ENCODE measurements around the gene SCN5A.

DNA sequence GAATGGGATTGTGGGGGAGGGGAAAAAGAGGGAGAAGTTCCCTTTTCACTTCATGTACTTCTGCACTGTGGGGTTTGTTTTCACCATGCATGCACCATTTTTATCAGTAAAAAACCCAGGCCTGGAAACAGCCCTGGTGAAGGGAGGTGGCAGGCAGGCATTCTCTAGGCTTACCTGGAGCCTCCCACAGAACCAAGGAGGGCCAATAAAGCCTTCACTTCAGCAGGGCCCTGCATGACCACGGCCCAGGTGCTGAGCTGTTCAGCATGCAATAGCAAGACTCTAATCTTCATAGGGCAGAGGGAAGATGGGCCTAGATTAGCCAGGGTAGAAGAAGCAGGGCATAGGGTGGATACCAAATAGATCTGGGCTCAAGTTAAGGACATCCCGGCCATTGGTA lies 49.6 kb downstream of the SCN5A start:
- TF ChIP-seq, protein P1, sequence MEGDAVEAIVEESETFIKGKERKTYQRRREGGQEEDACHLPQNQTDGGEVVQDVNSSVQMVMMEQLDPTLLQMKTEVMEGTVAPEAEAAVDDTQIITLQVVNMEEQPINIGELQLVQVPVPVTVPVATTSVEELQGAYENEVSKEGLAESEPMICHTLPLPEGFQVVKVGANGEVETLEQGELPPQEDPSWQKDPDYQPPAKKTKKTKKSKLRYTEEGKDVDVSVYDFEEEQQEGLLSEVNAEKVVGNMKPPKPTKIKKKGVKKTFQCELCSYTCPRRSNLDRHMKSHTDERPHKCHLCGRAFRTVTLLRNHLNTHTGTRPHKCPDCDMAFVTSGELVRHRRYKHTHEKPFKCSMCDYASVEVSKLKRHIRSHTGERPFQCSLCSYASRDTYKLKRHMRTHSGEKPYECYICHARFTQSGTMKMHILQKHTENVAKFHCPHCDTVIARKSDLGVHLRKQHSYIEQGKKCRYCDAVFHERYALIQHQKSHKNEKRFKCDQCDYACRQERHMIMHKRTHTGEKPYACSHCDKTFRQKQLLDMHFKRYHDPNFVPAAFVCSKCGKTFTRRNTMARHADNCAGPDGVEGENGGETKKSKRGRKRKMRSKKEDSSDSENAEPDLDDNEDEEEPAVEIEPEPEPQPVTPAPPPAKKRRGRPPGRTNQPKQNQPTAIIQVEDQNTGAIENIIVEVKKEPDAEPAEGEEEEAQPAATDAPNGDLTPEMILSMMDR (optimal IDR thresholded peaks at IDR 0.05 in 1 of 3, IDR thresholded peaks at IDR 0.05 in 1 of 3, conservative IDR thresholded peaks at IDR 0.05 in 1 of 3; ENCODE audit: extremely low read depth in 1 of 3, insufficient read depth in 2 of 3, low read length in 3 of 3): no peak
- no peak for TF ChIP-seq EZH2 (IDR thresholded peaks at IDR 0.05; ENCODE audit: low read length)
